Tibial nerve (tissue), 4 donors: ENCODE data around the gene GPX7. TPM values are rescaled to one million over a fixed set of nuclear protein-coding genes. Genes with fewer than 3 reads are reported as not detected.

Experiments used
- DNase-seq, 2 donors: peaks; one replicate each; pipeline ENCODE4 v3.0.0-alpha.2; 2019; ENCODE audit warnings: low spot score in 2 of 2
- H3K27ac ChIP-seq, 4 donors: fragments of 200-600 bp; sonication (generic) in 3 of 4; one replicate each; pipeline ENCODE4 v1.5.1; 2017 to 2019; ENCODE audit warnings: mild to moderate bottlenecking in 1 of 4
- H3K27me3 ChIP-seq, 2 donors: fragments of 200-600 bp; sonication (generic) in 1 of 2; one replicate each; pipeline versions ENCODE4 v1.5.1 to v1.6.0; 2017 to 2019
- H3K36me3 ChIP-seq, 3 donors: fragments of 200-600 bp; sonication (generic); one replicate each; pipeline ENCODE4 v1.5.1; 2018 to 2019
- H3K4me1 ChIP-seq, 4 donors: fragments of 200-600 bp; sonication (generic) in 3 of 4; one replicate each; pipeline ENCODE4 v1.5.1; 2017 to 2019
- H3K4me3 ChIP-seq, 4 donors: fragments of 200-600 bp; sonication (generic) in 3 of 4; one replicate each; pipeline ENCODE4 v1.5.1; 2017 to 2019; ENCODE audit warnings: mild to moderate bottlenecking in 1 of 4, moderate library complexity in 1 of 4
- H3K9me3 ChIP-seq, 4 donors: fragments of 200-600 bp; sonication (generic) in 3 of 4; one replicate each; pipeline ENCODE4 v1.5.1; 2017 to 2019
- CTCF ChIP-seq, 5 experiments: fragments of 200-600 bp in 3 of 5; fragments of 450-650 bp in 2 of 5; sonication (generic) in 3 of 5; IDR thresholded peaks; one replicate each; pipeline ENCODE4 v1.5.1; 2016 to 2019; ENCODE audit warnings: antibody characterized with exemption in 5 of 5, mild to moderate bottlenecking in 3 of 5, moderate library complexity in 2 of 5
- EP300 ChIP-seq, 2 donors: sonication (generic); formaldehyde crosslinking; IDR thresholded peaks; one replicate each; pipeline ENCODE4 v1.6.1; 2017; ENCODE audit warnings: antibody characterized with exemption in 2 of 2, mild to moderate bottlenecking in 1 of 2
- POLR2A ChIP-seq, 2 donors: fragments of 450-650 bp; IDR thresholded peaks; one replicate each; pipeline ENCODE4 v1.6.1; 2017; ENCODE audit warnings: antibody characterized with exemption in 2 of 2, mild to moderate bottlenecking in 2 of 2, moderate library complexity in 2 of 2
- WGBS, 2 donors: methylation state at CpG; one replicate each; pipeline ENCODE4 v1.1.5; 2018; 5-methylcytosine and 5-hydroxymethylcytosine counted together
- total RNA-seq, 4 donors: library from RNA; depleted of rRNA; stranded (reverse); fragments of >200 nt; gene quantifications; one replicate each; pipeline ENCODE4 v1.1.0, GENCODE V29; 2016

The GPX7 gene
- total RNA-seq, 4 donors from 2014 or later, result 6.3 to 21.4 (median 13.8) TPM

GRCh38 chr1:52567943-52568342, 34.2 kb upstream of the GPX7 start:
- H3K9me3 ChIP-seq, result no peaks in the 10 kb centered on the region
- no peak for TF ChIP-seq POLR2A (IDR thresholded peaks at IDR 0.05)
- TF ChIP-seq EP300 (IDR thresholded peaks at IDR 0.05), result no peak
- TF ChIP-seq CTCF (IDR thresholded peaks at IDR 0.05), result no peak
- no peak for DNase-seq
- H3K4me3 ChIP-seq, result no peak overlapping the region
- no peaks in the 10 kb centered on the region for H3K36me3 ChIP-seq
- H3K27me3 ChIP-seq, result no peaks in the 10 kb centered on the region
- no peak overlapping the region for H3K27ac ChIP-seq
- H3K4me1 ChIP-seq, result peaks cover 0 to 9% (median 0%) of the 10 kb centered on the region in 4 donors
- 28 to 43% methylated on average over 5 of the region's 5 CpGs for WGBS, 2 donors

- H3K27ac ChIP-seq, result no peak overlapping the region
- H3K4me3 ChIP-seq, result no peak overlapping the region
- no peak for DNase-seq
- H3K4me1 ChIP-seq, result peaks cover 0 to 9% (median 0%) of the 10 kb centered on the region in 4 donors
- H3K27me3 ChIP-seq, result no peaks in the 10 kb centered on the region
- 41 to 46% methylated on average over 7 of the region's 7 CpGs for WGBS, 2 donors
- no peak for TF ChIP-seq CTCF (IDR thresholded peaks at IDR 0.05)
- TF ChIP-seq POLR2A (IDR thresholded peaks at IDR 0.05), result no peak
- no peak for TF ChIP-seq EP300 (IDR thresholded peaks at IDR 0.05)
- no peaks in the 10 kb centered on the region for H3K36me3 ChIP-seq
- H3K9me3 ChIP-seq, result no peaks in the 10 kb centered on the region
Measured at GRCh38 chr1:52569449-52570210, 32.5 kb upstream of the GPX7 start.

GRCh38 chr1:52571783-52572182, 30.4 kb upstream of the GPX7 start:
- TF ChIP-seq EP300 (IDR thresholded peaks at IDR 0.05) (no peak), CTCF (IDR thresholded peaks at IDR 0.05) (no peak), POLR2A (IDR thresholded peaks at IDR 0.05) (no peak)
- DNase-seq, result no peak
- Histone ChIP-seq H3K36me3 (no peaks in the 10 kb centered on the region), H3K27ac (no peak overlapping the region), H3K27me3 (no peaks in the 10 kb centered on the region), H3K9me3 (no peaks in the 10 kb centered on the region), H3K4me1 (peaks cover 0 to 9% (median 0%) of the 10 kb centered on the region in 4 donors), H3K4me3 (no peak overlapping the region)
- 58 to 72% methylated on average over 1 of the region's 1 CpG for WGBS, 2 donors

GRCh38 chr1:52572387-52572786, 29.8 kb upstream of the GPX7 start:
- Histone ChIP-seq H3K27ac (no peak overlapping the region), H3K4me1 (peaks cover 0 to 9% (median 0%) of the 10 kb centered on the region in 4 donors), H3K4me3 (no peak overlapping the region), H3K27me3 (no peaks in the 10 kb centered on the region), H3K9me3 (no peaks in the 10 kb centered on the region), H3K36me3 (no peaks in the 10 kb centered on the region)
- 87% methylated on average over 4 of the region's 4 CpGs for WGBS, 2 donors
- no peak for TF ChIP-seq EP300 (IDR thresholded peaks at IDR 0.05)
- no peak for TF ChIP-seq CTCF (IDR thresholded peaks at IDR 0.05)
- no peak for TF ChIP-seq POLR2A (IDR thresholded peaks at IDR 0.05)
- no peak for DNase-seq

GRCh38 chr1:52574594-52574993, 27.6 kb upstream of the GPX7 start:
- no peaks in the 10 kb centered on the region for H3K27me3 ChIP-seq
- H3K4me1 ChIP-seq, result peaks cover 0 to 2% (median 0%) of the 10 kb centered on the region in 4 donors
- H3K36me3 ChIP-seq, result no peaks in the 10 kb centered on the region
- no peak for DNase-seq
- H3K4me3 ChIP-seq, result no peak overlapping the region
- TF ChIP-seq POLR2A (IDR thresholded peaks at IDR 0.05) (no peak), CTCF (IDR thresholded peaks at IDR 0.05) (no peak), EP300 (IDR thresholded peaks at IDR 0.05) (no peak)
- 41 to 48% methylated on average over 2 of the region's 2 CpGs for WGBS, 2 donors
- no peak overlapping the region for H3K27ac ChIP-seq
- H3K9me3 ChIP-seq, result no peaks in the 10 kb centered on the region
